ENCODE results near the gene PTPN6.

PTPN6 gene

DNA sequence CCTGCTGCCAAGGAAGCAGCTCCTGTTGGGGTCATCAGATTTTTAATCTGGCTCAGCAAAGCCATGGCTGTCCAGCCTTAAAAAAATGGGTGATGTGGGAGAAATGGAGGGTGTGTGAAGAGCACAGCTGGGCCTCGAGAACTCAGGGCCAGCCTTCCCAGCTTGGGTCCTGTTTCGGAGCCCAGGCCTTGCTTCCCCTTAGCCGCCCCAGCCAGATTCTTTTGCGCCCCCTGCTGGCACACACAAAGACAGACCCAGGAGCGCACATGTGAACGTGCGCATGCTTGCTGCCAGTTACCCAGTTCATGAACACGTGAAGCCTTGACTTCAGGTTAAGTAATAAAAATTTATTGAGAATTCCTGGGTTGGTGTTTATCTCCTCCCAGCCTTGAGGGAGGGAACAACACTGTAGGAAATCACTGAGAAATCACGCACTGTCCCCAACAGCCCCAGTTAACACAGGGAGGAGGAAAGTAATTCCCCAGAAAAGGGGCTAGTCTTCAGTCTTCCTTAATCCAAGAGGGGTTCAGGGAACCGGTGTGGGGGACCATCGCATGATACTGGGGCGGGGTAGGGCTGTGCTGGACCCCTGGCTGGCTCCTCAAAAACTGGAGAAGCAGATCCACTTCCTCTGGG is 14.0 kb downstream of the PTPN6 start:
- DNase-seq (ENCODE audit: low read depth in 2 of 3, low spot score in 2 of 3), result no peak

GRCh38 chr12:6965714-6966113 is 14.6 kb downstream of the PTPN6 start:
- no peak for DNase-seq (ENCODE audit: low read depth in 2 of 3, low spot score in 2 of 3)

GRCh38 chr12:6966351-6966750 is 15.2 kb downstream of the PTPN6 start:
- DNase-seq (ENCODE audit: low read depth in 2 of 3, low spot score in 2 of 3), result no peak

GRCh38 chr12:6967651-6968100 is 16.5 kb downstream of the PTPN6 start:
- DNase-seq (ENCODE audit: low read depth in 2 of 3, low spot score in 2 of 3), result no peak

DNA sequence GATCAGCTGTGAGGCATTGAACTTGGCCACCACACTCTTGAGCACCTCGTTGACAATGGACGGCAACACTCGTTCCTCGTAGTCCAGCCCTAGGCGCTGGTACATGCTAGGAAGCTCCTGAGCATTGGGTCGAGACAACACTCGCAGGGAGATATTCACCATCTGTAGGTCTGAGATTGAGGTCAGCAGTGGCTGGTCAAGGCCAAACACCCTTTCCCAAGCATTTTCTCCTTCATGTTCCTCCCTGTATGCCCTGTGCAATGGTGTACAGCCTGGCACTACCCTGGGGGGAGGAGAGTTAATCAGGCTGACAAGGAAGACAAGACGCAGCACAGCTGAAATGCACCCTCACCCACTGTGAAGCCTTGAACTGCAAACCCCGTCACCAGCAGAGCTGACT is 17.3 kb downstream of the PTPN6 start:
- DNase-seq (ENCODE audit: low read depth in 2 of 3, low spot score in 2 of 3), result no peak

DNA sequence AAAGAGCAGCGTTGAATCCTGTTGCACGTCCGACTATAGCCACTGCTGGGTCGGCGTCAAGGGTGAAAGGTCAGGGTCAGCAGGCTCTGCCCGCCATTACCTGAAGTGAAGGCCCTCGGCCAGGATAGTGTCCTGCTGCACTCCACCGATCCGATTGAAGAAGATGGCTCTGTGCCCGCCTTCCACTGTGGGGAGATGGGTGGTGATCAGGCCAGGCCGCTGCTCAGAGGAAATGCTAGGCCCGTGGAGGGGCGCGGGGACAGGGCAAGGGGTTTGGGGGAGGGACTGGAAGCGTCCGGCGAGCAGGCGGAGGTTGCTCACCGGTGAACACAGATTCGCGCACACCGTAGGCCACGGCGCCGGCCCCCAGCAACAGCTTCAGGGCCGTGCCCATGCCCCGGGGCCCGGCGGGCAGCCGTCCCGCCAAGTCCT is 19.0 kb downstream of the PTPN6 start:
- DNase-seq (ENCODE audit: low read depth in 2 of 3, low spot score in 2 of 3), result no peak

DNA sequence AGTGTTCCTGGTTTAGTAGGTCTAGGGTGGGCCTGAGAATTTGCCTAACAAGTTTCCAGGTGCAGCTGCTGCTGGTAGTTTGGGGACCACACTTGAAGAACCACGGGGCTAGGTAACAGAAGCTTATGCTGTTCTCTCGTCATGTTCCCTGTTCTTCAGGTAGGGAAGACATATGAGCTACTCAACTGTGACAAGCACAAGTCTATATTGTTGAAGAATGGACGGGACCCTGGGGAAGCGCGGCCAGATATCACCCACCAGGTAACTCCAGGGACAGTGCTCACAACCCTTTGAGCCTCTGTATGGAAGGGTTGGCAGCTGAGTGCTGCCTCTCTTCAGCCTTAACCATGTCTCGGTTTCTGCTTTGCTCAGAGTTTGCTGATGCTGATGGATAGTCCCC is 23.0 kb downstream of the PTPN6 start:
- no peak for DNase-seq (ENCODE audit: low read depth in 2 of 3, low spot score in 2 of 3)

- DNase-seq (ENCODE audit: low read depth in 2 of 3, low spot score in 2 of 3), result no peak
Measured at GRCh38 chr12:6975297-6976032, 24.3 kb downstream of the PTPN6 start.

GRCh38 chr12:6977653-6978052 is 26.5 kb downstream of the PTPN6 start:
- no peak for DNase-seq (ENCODE audit: low read depth in 2 of 3, low spot score in 2 of 3)

DNA sequence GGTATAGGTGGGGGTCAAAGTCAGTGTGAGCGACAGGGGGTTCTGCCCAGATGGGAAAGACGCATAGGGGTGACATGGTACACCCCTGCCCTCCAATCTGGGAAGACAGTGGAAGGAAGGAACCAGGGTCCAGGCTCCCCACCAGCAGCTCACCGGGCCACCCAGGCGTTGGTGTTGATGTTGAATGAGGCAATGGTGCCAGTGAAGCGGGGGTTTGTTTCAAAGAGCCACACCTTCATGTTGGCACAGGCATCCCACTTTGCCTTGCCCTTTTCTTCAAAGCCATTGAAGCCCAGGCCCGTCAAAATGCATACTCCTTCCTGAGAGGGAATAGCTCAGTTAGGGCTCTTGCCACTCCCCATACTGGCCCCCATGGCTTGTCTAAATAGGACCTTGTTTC is 27.0 kb downstream of the PTPN6 start:
- no peak for DNase-seq (ENCODE audit: low read depth in 2 of 3, low spot score in 2 of 3)

DNA sequence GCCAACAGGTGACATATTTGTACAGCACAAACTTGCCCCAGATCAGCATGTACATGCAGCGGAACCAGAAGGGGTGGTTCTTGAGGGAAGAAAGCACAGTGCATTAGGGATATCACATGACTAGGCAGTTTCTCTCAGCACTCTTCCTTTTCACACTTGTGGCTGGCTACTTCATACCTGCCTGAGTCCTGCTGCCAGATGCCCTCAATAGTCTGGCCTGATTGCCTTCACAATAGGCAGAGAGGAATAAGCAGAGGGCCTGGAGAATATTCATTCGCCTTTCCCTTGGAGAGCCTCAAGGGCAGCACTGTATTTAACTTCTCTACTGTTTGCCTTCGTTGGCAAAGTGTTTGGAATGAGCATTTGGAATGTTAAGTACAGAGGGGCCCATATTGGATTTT is 27.5 kb downstream of the PTPN6 start:
- no peak for DNase-seq (ENCODE audit: low read depth in 2 of 3, low spot score in 2 of 3)

- no peak for DNase-seq (ENCODE audit: low read depth in 2 of 3, low spot score in 2 of 3)
Measured at GRCh38 chr12:6979021-6979420, 27.9 kb downstream of the PTPN6 start.

- no peak for DNase-seq (ENCODE audit: low read depth in 2 of 3, low spot score in 2 of 3)
Measured at GRCh38 chr12:6979453-6979852, 28.3 kb downstream of the PTPN6 start.

DNA sequence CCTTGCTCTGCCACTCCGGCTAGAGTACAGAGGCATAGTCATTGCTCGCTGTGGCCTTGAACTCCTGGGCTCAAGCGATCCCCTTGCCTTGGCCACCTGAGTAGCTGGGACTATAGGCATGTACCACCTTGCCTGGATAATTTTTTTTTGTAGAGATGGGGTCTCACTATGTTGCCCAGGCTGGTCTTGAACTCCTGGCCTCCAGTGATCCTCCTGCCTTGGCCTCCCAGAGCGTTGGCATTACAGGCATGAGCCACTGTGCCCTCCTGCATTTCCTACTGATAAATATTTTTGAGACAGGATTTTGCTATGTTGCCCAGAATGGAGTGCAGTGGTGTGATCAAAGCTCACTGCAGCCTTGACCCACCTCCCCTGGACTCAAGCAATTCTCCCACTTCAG is 28.9 kb downstream of the PTPN6 start:
- DNase-seq (ENCODE audit: low read depth in 2 of 3, low spot score in 2 of 3), result no peak

GRCh38 chr12:6980740-6981139 is 29.6 kb downstream of the PTPN6 start:
- DNase-seq (ENCODE audit: low read depth in 2 of 3, low spot score in 2 of 3), result no peak

DNA sequence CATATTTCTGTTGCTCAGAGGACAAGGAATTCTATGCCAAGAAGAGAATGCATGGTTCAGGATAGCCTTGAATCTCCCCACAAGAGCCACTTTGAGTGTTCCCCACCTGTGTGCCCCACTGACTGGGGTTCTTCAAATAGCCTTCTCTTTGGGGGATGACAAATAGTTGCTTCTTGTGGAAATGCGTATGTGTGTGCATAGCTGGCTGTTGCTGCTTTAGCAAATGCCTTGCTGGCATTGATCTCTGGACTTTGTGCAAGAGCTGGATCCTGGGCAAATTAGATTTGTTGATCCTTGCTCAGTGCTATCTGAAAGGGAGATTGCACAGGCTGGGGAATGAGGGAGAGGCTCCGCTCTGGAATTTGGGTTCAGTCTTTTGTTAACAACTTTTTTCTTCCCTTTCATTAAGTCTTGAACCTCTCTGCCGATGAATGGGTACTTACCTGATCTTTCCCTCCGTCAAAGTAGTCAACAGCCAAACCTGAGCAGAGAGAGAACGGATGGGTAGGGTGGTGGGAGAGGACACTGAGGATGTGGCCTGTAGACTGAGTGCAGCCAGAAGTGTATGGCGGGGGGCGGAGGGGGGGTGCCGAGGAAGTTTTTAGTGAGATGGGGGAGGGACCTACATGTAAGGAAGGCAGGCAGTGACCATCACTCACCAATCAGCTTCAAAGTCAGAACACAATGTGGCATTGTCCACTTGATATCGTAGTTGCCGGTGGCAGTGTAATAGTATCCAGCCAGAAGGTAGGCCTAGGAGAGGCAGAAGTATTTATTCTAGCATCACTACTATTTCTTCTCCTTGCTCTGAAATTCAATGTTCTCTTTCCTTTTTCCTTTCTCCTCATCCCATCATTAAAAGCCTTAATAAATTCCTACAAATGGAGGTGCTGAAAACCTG is 30.2 kb downstream of the PTPN6 start:
- no peak for DNase-seq (ENCODE audit: low read depth in 2 of 3, low spot score in 2 of 3)

- DNase-seq (ENCODE audit: low read depth in 2 of 3, low spot score in 2 of 3), result no peak
Measured at GRCh38 chr12:6982532-6982931, 31.4 kb downstream of the PTPN6 start.

DNA sequence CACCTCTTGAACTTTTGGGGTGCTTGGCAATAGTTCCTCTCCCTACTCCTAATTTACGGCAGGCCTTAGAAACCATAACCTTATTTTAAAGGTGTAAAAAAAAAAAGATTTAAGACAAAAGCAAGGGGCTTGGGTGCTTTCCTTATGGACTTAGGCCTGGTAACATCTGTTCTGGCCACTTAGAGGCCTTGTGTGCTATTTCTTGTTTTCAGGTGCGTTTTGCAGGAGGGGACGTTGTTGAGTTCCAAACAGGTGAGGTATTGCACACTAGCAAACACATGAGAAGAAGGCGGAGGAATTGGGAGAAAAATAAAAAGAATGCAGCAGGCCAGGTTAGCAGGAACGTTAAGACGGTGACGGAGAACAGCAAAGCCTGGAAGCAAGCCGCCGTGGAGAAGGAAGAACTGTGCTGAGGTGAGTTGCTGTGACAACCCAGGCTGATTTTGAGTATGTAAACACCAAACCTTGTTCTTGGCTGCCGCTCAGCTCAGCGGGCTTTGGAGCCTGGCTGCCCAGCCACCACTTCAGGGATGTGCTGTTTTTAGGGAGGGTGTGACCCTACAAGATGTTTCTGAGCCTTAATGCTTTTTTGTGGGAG is 36.9 kb downstream of the PTPN6 start:
- DNase-seq (ENCODE audit: low read depth in 2 of 3, low spot score in 2 of 3), result no peak

DNA sequence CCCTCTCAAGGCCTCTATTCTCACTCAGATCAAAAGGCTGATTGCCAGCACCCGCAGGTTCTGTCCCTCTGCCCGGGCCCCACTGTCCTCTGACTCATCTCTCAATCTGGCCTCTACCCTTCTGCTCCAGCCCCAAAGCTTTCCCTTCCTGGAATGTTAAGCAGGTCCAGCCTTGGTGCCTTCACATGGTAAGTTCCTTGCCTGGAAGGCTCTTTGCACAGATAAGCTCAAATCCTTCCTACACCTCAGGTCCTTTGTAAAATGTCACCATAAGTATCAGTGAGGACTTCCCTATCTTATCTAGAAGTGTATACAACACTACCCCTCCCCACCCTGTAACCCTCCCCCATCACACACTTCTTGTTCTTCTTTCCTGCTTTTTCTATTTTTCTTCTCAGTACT is 44.9 kb downstream of the PTPN6 start:
- no peak for DNase-seq (ENCODE audit: low read depth in 2 of 3, low spot score in 2 of 3)

DNA sequence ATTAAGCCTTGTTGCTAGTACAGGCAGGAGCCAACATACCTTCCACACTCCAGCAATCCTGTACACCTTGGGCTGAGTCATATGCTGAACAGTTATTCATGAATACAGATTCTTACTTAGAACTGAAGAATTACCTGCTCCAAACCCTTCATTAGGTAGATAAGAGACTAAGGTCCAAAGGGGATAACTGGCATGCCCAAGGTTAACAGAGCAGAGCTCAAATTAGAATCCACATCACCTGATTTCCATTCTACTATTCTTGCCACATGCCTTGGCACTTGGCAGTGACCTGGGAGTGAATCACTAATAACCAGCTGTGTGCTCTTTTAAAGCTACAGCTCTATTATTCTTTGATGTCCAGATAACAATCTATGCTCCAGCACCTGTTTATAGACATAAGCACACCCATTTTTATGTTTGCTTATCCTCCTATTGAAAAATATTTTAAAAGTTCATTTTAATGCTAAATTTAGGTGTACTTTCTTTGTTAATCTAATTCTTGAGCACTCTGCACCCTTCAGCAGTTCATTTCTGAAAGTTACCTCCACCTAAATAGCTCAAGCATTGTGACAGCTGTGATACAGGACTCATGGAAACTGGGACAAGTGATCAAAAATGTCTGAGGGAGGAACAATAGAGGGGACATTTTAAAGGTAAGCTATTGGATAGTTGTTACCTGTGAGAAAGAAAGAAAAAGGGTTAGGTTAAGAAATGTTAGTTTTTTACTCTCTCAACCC is 47.7 kb downstream of the PTPN6 start:
- DNase-seq (ENCODE audit: low read depth in 2 of 3, low spot score in 2 of 3), result no peak
